ENCODE results near the gene SLCO2B1.

Gene SLCO2B1

DNA sequence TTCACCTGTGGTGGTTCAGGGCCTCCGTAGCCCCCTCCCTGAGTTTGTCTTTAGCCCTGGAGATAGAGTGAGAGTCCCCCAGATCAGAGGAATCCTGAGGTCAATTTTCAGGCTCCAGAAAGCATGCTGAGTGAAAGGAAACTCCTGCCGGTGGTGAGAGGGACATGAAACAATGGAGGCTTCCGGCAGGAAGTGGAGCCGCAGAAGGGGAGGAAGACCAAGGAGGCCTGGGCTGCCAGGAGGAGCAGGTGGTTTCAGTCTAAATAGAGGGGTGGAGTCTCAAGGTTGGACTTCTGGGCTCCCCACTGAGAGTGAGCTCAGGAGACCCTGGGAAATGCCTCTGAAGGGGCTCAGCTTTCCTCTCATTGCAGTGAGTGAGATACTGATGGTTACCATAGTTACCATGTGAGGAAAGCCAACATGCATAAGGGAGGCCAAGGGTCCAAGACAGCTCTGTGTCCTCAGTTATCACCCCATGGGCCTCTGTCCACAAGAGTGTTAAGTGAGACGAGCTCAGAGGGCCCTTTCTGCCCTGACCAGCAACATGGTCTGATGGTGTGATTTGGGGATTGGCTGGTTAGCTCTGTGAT, 10.7 kb downstream of the SLCO2B1 start:
- DNase-seq (ENCODE audit: low read depth): no peak

GRCh38 chr11:75162954-75163353, 12.0 kb downstream of the SLCO2B1 start:
- no peak for DNase-seq (ENCODE audit: low read depth)

GRCh38 chr11:75163921-75164849, 13.3 kb downstream of the SLCO2B1 start:
- DNase-seq (ENCODE audit: low read depth): no peak

DNA sequence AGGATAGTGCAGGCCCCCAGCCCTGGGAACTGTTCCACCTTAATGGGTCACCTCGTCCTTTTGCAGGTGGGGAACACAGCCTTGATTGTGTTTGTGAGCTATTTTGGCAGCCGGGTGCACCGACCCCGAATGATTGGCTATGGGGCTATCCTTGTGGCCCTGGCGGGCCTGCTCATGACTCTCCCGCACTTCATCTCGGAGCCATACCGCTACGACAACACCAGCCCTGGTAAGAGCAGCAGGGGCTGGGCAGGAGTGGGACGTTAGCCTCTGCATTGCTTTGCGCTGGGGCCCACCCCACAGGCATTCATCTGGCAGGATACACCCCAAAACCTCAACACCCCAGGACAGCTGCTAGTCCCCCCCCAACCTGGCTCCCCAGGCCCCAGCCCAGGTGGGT, 14.8 kb downstream of the SLCO2B1 start:
- DNase-seq (ENCODE audit: low read depth): no peak

DNA sequence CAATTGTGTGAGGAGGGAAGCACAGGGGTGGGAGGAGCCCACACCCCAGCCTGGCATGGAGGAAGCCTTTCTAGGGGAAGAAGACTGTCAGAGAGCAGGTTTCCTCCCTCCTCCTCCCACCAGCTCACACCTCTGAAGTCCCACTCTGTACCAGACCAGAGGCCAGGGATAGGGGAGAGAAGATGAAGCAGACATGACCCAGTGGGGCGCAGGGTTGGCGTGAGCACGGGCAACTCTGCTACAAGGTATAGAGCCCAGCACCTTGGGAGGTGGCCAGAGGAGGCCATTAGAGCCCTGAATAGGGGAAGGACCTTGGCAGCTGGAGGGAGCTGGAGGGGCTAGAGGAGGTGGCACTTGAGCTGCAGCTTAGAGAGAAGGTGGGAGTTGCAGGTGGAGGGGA, 15.9 kb downstream of the SLCO2B1 start:
- DNase-seq (ENCODE audit: low read depth): no peak

- DNase-seq (ENCODE audit: low read depth): no peak
Observed at GRCh38 chr11:75167617-75168016, 16.7 kb downstream of the SLCO2B1 start.

DNA sequence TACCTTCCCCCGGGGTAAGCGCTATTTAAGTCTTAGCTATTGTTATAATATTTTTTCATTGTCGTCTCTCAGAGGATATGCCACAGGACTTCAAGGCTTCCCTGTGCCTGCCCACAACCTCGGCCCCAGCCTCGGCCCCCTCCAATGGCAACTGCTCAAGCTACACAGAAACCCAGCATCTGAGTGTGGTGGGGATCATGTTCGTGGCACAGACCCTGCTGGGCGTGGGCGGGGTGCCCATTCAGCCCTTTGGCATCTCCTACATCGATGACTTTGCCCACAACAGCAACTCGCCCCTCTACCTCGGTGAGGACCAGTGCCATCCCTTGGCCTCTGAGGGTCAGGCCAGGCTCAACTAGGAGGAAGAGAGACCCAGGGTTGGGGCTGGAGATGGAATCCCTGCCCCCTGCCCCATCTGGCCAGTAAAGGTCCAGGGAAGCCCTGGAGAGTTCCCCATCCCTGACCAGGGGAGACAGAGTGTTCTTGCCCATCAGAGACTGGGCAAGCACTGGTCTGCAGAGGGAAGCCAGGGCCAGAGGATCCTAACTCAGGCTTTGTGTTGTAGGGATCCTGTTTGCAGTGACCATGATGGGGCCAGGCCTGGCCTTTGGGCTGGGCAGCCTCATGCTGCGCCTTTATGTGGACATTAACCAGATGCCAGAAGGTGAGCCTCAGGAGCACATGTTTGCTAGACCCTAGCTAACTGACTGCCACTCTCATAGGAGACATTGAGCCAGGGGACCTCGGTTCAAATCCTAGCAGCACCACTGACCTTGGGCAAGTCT, 18.4 kb downstream of the SLCO2B1 start:
- no peak for DNase-seq (ENCODE audit: low read depth)

GRCh38 chr11:75170516-75171201, 19.8 kb downstream of the SLCO2B1 start:
- no peak for DNase-seq (ENCODE audit: low read depth)

GRCh38 chr11:75173336-75173735, 22.4 kb downstream of the SLCO2B1 start:
- no peak for DNase-seq (ENCODE audit: low read depth)

DNA sequence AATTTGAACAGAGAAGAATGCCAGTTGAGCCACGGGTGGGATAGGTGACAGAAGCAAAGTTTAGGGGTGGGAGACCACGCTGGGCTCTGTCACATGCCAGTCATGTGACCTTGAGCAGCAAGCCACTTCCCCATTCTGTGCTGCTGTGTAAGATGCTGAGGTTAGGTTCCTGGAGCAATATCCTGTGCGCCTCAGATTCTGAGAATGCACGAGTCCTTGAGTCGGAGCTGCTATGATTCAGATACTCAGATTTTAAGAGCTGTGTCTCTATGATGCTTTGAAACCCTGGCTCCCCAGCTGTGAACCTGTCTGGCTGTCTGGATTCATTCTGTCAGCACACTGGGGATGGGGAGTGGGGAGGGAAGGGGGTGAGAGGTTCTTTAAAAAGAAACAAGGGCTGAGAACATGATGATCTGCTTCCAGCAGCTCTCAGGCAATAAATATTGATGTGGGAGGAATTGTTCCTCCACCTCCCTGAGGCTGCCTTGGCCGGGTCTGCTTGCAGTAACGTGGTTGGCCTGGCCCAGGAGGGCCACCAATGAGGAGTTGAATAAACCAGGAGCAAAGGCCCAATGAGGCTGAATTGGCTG, 24.0 kb downstream of the SLCO2B1 start:
- no peak for DNase-seq (ENCODE audit: low read depth)

DNA sequence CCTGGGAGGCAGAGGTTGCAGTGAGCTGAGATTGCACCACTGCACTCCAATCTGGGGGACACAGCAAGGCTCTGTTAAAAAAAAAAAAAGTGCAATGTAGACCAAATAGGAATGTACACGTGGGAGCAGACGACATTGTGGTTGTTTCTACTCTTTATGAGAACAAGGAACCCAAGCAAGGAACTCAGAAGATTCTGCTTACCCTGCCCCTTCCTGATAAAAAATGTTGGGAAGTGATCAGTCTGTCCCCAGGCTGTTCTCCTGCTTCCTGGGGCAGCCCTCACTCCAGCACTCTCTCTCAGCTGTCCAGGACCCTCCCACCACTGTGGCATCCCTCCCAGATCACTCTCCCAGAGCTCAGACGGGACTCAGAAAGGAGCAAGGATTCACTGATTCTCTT, 31.8 kb downstream of the SLCO2B1 start:
- no peak for DNase-seq (ENCODE audit: low read depth)

GRCh38 chr11:75184051-75184450, 33.1 kb downstream of the SLCO2B1 start:
- no peak for DNase-seq (ENCODE audit: low read depth)

DNA sequence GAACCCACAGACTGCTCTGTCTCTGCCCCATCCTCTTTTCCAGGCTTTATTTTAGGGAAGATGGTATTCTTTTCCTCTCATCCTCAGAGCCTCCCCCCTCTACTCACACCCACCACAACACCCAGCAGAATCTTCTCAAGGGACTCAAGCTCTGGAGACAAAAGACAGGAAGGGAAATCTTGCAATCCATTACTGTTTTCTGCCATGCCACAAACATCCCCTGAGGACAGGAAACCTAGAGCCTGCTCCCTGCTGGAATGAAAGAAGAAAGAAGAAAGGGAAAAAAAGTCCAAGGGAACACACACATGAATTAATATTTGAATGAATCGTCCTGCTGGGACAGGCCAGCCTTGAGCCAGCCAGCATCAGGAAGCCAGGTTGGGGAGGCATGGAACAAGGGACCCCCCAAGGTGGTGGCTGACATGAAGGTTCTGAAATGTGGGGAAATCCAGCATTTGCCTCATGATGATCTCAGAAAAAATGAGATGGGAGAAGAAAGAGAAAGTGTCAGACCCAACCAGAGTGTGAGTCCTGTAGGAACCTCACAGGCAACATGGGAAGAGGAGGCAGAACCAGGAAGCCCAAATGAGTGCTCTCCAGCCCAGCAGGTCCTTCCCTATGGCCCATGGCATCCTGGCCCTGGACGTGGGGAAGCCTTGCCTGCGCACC, 34.0 kb downstream of the SLCO2B1 start:
- no peak for DNase-seq (ENCODE audit: low read depth)

DNA sequence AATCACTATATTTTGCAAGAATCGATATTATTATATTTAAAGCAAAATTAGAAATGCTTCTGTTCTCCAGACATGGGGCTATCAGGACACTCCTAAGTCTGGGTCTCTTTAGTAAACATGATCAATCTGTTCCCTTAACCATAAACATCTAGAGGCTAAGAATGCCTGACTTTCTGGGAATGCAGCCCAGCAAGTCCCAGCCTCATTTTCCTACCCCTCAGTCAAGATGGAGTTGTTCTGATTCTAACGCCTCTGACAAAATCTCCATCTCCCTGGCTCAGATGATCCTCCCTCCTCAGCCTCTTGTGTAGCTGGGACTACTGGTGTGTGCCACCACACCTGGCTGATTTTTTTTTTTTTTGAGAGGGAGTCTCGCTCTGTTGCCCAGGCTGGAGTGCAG, 35.0 kb downstream of the SLCO2B1 start:
- DNase-seq (ENCODE audit: low read depth): no peak

DNA sequence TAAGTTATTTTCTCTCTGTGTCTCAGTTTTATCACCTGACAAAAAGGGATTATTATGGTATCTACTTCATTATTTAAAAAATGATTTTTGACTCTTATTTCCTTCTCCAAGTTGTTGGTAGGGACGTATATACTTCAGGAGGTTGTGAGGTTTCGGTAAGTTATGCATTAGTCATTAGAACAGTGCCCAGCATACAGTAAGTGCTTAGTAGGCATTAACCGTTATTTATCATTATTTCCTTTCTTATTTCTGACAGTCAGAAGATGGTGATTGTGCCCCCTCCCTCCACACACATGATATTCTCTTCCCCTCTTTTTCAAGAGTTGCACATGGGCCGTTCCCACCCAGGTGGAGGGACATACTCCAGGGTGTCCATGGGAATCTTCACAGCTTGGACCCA, 36.1 kb downstream of the SLCO2B1 start:
- no peak for DNase-seq (ENCODE audit: low read depth)

- DNase-seq (ENCODE audit: low read depth): no peak
Observed at GRCh38 chr11:75188671-75189070, 37.8 kb downstream of the SLCO2B1 start.

DNA sequence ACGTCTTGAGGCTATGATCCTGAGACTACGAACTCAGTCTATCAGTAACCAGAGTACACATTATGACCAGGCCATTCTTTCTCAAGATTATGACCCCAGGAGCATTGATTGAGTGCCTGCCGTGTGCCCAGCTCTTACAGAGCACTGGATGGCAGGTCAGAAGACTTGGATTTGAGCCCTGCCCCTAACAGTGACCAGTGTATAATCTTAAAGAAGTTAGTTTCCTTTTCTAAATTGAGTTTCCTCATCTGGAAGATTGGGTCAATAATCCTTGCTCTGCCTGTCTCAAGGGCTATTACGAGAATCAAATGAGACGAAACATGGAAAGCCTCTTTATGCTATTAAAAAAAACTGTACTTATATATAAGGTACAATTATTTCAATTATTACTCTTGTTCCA, 38.2 kb downstream of the SLCO2B1 start:
- DNase-seq (ENCODE audit: low read depth): no peak

GRCh38 chr11:75189911-75190310, 39.0 kb downstream of the SLCO2B1 start:
- DNase-seq (ENCODE audit: low read depth): no peak

DNA sequence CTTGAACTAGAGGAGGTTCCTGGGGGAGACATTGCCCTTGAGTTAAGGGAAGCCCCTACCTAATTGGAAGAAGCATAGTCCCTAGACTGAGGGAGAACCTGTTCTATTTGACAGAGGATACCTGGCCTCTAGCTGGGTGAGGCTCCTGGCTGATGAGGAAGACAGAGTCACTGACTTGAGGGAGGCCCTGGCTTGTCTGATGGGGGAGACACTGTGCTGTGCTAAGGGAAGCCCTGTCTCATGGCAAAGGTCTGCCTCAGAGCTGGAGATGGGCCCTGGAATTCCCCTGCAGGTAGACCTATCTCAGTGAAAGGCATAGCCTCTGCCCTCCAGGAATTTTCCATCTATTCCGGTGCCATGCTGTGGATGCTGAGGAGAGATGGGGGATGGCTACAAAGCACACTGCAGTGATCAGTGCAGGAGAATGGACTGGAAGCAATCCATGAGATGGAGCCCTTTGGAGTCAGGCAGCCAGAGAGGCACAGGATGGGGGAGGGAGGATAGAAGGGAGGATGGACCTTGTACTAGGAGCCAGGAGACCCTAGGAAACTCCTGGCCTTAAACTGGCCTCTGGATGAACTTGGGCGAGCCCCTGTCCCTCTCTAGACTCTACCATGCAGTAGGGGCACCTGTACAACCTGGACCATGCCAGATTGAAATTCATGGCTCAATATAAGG, 39.9 kb downstream of the SLCO2B1 start:
- no peak for DNase-seq (ENCODE audit: low read depth)

GRCh38 chr11:75191330-75191717, 40.4 kb downstream of the SLCO2B1 start:
- no peak for DNase-seq (ENCODE audit: low read depth)

DNA sequence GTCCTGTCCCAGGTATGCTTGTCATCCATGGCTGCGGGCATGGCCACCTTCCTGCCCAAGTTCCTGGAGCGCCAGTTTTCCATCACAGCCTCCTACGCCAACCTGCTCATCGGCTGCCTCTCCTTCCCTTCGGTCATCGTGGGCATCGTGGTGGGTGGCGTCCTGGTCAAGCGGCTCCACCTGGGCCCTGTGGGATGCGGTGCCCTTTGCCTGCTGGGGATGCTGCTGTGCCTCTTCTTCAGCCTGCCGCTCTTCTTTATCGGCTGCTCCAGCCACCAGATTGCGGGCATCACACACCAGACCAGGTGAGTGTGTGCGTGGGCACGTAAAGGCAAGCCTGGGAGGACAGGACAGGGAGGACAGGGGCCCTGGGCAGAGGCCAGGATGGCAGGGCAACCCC, 42.4 kb downstream of the SLCO2B1 start:
- no peak for DNase-seq (ENCODE audit: low read depth)

Data from CMK (cell line).